DMS 273 treated with DMSO at 0.1 percent for 48 hours (cell line): ENCODE results near the gene CARD11.
A peak's percentile ranks its signal among the peaks of the same experiment; 100 is the strongest.

Experiments
- DNase-seq: peaks from one replicate; lab custom pipeline; 2025; lab: John Stamatoyannopoulos, UW

Gene CARD11

GRCh38 chr7:2905500-2905899 lies 138.2 kb downstream of the CARD11 start:
- no peak for DNase-seq

- DNase-seq, result no peak
Observed at GRCh38 chr7:2905027-2905426, 138.6 kb downstream of the CARD11 start.

GRCh38 chr7:2904202-2904601 lies 139.5 kb downstream of the CARD11 start:
- DNase-seq, result no peak

- DNase-seq, result no peak
Observed at GRCh38 chr7:2903682-2904162, 139.9 kb downstream of the CARD11 start.

GRCh38 chr7:2897023-2897422 lies 146.6 kb downstream of the CARD11 start:
- DNase-seq, result no peak

- no peak for DNase-seq
Observed at GRCh38 chr7:2896131-2896530, 147.5 kb downstream of the CARD11 start.

GRCh38 chr7:2894118-2894940 lies 149.3 kb downstream of the CARD11 start:
- no peak for DNase-seq

GRCh38 chr7:2893411-2893861 lies 150.2 kb downstream of the CARD11 start:
- DNase-seq, result no peak

GRCh38 chr7:2892549-2892948 lies 151.1 kb downstream of the CARD11 start:
- DNase-seq, result peak; percentile 21

- no peak for DNase-seq
Observed at GRCh38 chr7:2887816-2888215, 155.9 kb downstream of the CARD11 start.

GRCh38 chr7:2886900-2887299 lies 156.8 kb downstream of the CARD11 start:
- peak; percentile 62 for DNase-seq

GRCh38 chr7:2886391-2886790 lies 157.3 kb downstream of the CARD11 start:
- no peak for DNase-seq

- DNase-seq, result no peak
Observed at GRCh38 chr7:2884161-2884560, 159.5 kb downstream of the CARD11 start.

- no peak for DNase-seq
Observed at GRCh38 chr7:2883101-2883500, 160.6 kb downstream of the CARD11 start.

- no peak for DNase-seq
Observed at GRCh38 chr7:2882111-2882510, 161.6 kb downstream of the CARD11 start.

- no peak for DNase-seq
Observed at GRCh38 chr7:2880874-2881533, 162.7 kb downstream of the CARD11 start.

- DNase-seq, result no peak
Observed at GRCh38 chr7:2880051-2880450, 163.6 kb downstream of the CARD11 start.

GRCh38 chr7:2879354-2879753 lies 164.3 kb downstream of the CARD11 start:
- DNase-seq, result no peak

GRCh38 chr7:2878306-2878705 lies 165.4 kb downstream of the CARD11 start:
- DNase-seq, result no peak

- no peak for DNase-seq
Observed at GRCh38 chr7:2876031-2876731, 167.5 kb downstream of the CARD11 start.

- DNase-seq, result peak; percentile 75
Observed at GRCh38 chr7:2873686-2874551, 169.7 kb downstream of the CARD11 start.

GRCh38 chr7:2873146-2873545 lies 170.5 kb downstream of the CARD11 start:
- no peak for DNase-seq
